Loucy (cell line): ENCODE results near the gene PFN1.

ENCODE experiments used
- EZH2phosphoT487 ChIP-seq: fragments of 200-600 bp; IDR thresholded peaks from 2 replicates; pipeline ENCODE4 v1.6.1; 2018; ENCODE audit warnings: antibody characterized with exemption, mild to moderate bottlenecking, moderate library complexity, borderline replicate concordance
- TF ChIP-seq, protein P1 (sequence below): fragments of 200-600 bp; sonication (generic); conservative IDR thresholded peaks from 2 replicates; pipeline ENCODE4 v1.5.1; 2014; ENCODE audit warnings: mild to moderate bottlenecking, antibody characterized with exemption, low read length

- TF ChIP-seq, protein P1, sequence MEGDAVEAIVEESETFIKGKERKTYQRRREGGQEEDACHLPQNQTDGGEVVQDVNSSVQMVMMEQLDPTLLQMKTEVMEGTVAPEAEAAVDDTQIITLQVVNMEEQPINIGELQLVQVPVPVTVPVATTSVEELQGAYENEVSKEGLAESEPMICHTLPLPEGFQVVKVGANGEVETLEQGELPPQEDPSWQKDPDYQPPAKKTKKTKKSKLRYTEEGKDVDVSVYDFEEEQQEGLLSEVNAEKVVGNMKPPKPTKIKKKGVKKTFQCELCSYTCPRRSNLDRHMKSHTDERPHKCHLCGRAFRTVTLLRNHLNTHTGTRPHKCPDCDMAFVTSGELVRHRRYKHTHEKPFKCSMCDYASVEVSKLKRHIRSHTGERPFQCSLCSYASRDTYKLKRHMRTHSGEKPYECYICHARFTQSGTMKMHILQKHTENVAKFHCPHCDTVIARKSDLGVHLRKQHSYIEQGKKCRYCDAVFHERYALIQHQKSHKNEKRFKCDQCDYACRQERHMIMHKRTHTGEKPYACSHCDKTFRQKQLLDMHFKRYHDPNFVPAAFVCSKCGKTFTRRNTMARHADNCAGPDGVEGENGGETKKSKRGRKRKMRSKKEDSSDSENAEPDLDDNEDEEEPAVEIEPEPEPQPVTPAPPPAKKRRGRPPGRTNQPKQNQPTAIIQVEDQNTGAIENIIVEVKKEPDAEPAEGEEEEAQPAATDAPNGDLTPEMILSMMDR = no peak
- no peak for TF ChIP-seq EZH2phosphoT487
Measured at GRCh38 chr17:4939546-4939795, 8.9 kb downstream of the PFN1 start.
